Natural killer cell (primary cell): ENCODE data around the gene DSN1. TPM values are rescaled to one million over a fixed set of nuclear protein-coding genes. Genes with fewer than 3 reads are reported as not detected.

Source experiments
- ATAC-seq, 3 donors: fragments of 150-1000 bp in 2 of 3; fragments of 200-7000 bp in 1 of 3; cut with Tn5 transposase; 1 replicate in 1 of 3; 2 replicates in 2 of 3; pipeline ENCODE4 v1.10.0; 2021; ENCODE audit warnings: mild to moderate bottlenecking in 2 of 3, moderate library complexity in 2 of 3
- DNase-seq, 2 donors: peaks; one replicate each; pipeline versions ENCODE4 v3.0.0 to v3.0.0-alpha.2; 2013 to 2021; ENCODE audit warnings: mixed read lengths in 1 of 2
- H3K27ac ChIP-seq: one replicate; pipeline ENCODE4 v1.5.1; 2013; ENCODE audit warnings: mild to moderate bottlenecking, low read length
- H3K27me3 ChIP-seq: one replicate; pipeline ENCODE4 v1.6.1; 2013; ENCODE audit warnings: low read length; ENCODE audit not compliant: control insufficient read depth, insufficient read depth
- H3K36me3 ChIP-seq: one replicate; pipeline ENCODE4 v1.6.1; 2013; ENCODE audit warnings: low read length; ENCODE audit not compliant: control insufficient read depth, insufficient read depth
- H3K4me1 ChIP-seq: one replicate; pipeline ENCODE4 v1.6.1; 2013; ENCODE audit warnings: low read length; ENCODE audit not compliant: control insufficient read depth, insufficient read depth
- H3K4me3 ChIP-seq: one replicate; pipeline ENCODE4 v1.5.1; 2013; ENCODE audit warnings: low read length
- H3K9me3 ChIP-seq: one replicate; pipeline ENCODE4 v1.6.1; 2013; ENCODE audit warnings: low read length; ENCODE audit not compliant: control insufficient read depth, insufficient read depth
- H3K27ac Mint-ChIP-seq, 2 donors: one replicate each; pipeline ENCODE4 v1.8.0; 2022; ENCODE audit warnings: mild to moderate bottlenecking in 2 of 2, mixed read lengths in 2 of 2, moderate library complexity in 1 of 2
- H3K27me3 Mint-ChIP-seq, 2 donors: one replicate each; pipeline ENCODE4 v1.8.0; 2022; ENCODE audit warnings: low read depth in 2 of 2, mixed read lengths in 2 of 2
- H3K36me3 Mint-ChIP-seq: one replicate; pipeline ENCODE4 v1.8.0; 2022; ENCODE audit warnings: mixed read lengths
- H3K4me1 Mint-ChIP-seq, 2 donors: one replicate each; pipeline ENCODE4 v1.8.0; 2022; ENCODE audit warnings: mixed read lengths in 2 of 2
- H3K4me3 Mint-ChIP-seq: one replicate; pipeline ENCODE4 v1.8.0; 2022; ENCODE audit warnings: mild to moderate bottlenecking, moderate library complexity, mixed read lengths
- H3K9me3 Mint-ChIP-seq, 2 donors: one replicate each; pipeline ENCODE4 v1.8.0; 2022; ENCODE audit warnings: mixed read lengths in 2 of 2
- CTCF ChIP-seq: fragments of 200-600 bp; IDR thresholded peaks from one replicate; pipeline ENCODE4 v1.8.0; 2022; ENCODE audit warnings: antibody characterized with exemption
- WGBS: methylation state at CpG from one replicate; pipeline ENCODE4 v1.1.7; 2013; ENCODE audit warnings: missing lambda C conversion rate; ENCODE audit not compliant: insufficient coverage; 5-methylcytosine and 5-hydroxymethylcytosine counted together
- intact Hi-C: fragments of 100-400 bp; cut with micrococcal nuclease; formaldehyde crosslinking; loops from one replicate; pipeline ENCODE4 v1.14.2; 2022
- total RNA-seq, 4 donors: library from RNA; stranded (reverse); fragments of 120-200 nt in 1 of 4; gene quantifications; one replicate each; pipeline versions ENCODE4 v1.2.3 to v1.2.4, GENCODE V29; 2013 to 2022

Gene DSN1
- total RNA-seq, 3 donors from 2014 or later (not counting 1 experiment from before 2014, with no cell fraction given) = 15.8 to 19.1 (median 15.8) TPM

DNA sequence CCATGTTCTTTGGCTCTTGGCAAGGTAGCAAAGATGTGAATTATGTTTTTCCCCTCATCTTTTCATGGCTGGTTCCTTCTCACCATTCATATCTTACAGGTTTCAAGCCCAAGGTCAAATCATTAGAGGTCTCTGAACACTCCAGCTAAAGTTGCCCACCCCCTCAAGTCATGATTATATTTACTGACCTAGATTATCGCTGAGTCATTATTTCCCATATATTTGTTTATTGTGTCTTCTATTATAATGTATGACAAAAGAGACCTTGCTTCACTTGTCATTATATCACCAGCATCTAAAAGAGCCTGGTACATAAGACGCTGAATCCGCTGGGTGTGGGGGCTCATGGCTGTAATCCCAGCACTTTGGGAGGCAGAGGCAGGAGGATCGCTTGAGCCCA, 12.4 kb downstream of the DSN1 start:
- Histone ChIP-seq H3K4me1 (peaks cover 9% of the 10 kb centered on the region), H3K27me3 (no peaks in the 10 kb centered on the region), H3K36me3 (peaks cover 2% of the 10 kb centered on the region), H3K4me3 (no peak overlapping the region), H3K27ac (no peak overlapping the region), H3K9me3 (no peaks in the 10 kb centered on the region)
- H3K4me1 Mint-ChIP-seq = peaks cover 6% of the 10 kb centered on the region in 2 donors
- no peak for DNase-seq
- no peak for ATAC-seq
- H3K27ac Mint-ChIP-seq = no peak overlapping the region
- WGBS = 100% methylated on average over 3 of the region's 4 CpGs
- TF ChIP-seq CTCF = no peak
- no peak overlapping the region for H3K4me3 Mint-ChIP-seq
- H3K36me3 Mint-ChIP-seq = no peaks in the 10 kb centered on the region
- no peaks in the 10 kb centered on the region for H3K27me3 Mint-ChIP-seq
- no peaks in the 10 kb centered on the region for H3K9me3 Mint-ChIP-seq
- intact Hi-C loops = no loop called here

- H3K4me1 Mint-ChIP-seq = peaks cover 6% of the 10 kb centered on the region in 2 donors
- no peak for TF ChIP-seq CTCF
- WGBS = 91% methylated on average over 6 of the region's 6 CpGs
- H3K9me3 Mint-ChIP-seq = no peaks in the 10 kb centered on the region
- DNase-seq (no peak), ATAC-seq (no peak)
- Histone ChIP-seq H3K4me3 (no peak overlapping the region), H3K9me3 (no peaks in the 10 kb centered on the region), H3K36me3 (peaks cover 3% of the 10 kb centered on the region), H3K27ac (no peak overlapping the region), H3K27me3 (no peaks in the 10 kb centered on the region), H3K4me1 (peaks cover 9% of the 10 kb centered on the region)
- no peak overlapping the region for H3K4me3 Mint-ChIP-seq
- intact Hi-C loops = no loop called here
- H3K27ac Mint-ChIP-seq = no peak overlapping the region
- H3K27me3 Mint-ChIP-seq = no peaks in the 10 kb centered on the region
- no peaks in the 10 kb centered on the region for H3K36me3 Mint-ChIP-seq
Measured at GRCh38 chr20:36760647-36761046, 12.9 kb downstream of the DSN1 start.

DNA sequence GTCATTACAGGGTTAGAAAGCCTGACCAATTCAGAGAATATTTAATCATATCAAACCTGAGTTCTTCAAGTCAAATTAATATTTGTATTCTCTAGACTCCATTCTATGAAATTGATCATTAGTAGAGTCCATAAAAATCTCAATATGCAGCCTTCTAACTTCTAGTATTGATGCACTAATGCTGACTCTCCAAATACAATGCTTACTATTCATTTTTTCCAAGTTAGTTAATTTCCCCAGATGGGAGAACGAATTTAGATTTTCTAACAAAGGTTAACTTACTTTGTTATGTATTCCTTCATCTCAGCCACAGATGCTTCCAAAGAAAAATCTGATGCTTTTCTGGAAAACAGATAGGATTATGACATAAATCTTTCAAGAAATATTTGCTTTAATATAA, 15.3 kb downstream of the DSN1 start:
- H3K4me1 Mint-ChIP-seq = peaks cover 6% of the 10 kb centered on the region in 2 donors
- no peak for DNase-seq
- WGBS = no CpG with 5 or more reads among the region's 1 CpG
- Histone ChIP-seq H3K27ac (no peak overlapping the region), H3K4me3 (no peak overlapping the region), H3K36me3 (peaks cover 6% of the 10 kb centered on the region), H3K9me3 (no peaks in the 10 kb centered on the region), H3K27me3 (no peaks in the 10 kb centered on the region), H3K4me1 (peaks cover 9% of the 10 kb centered on the region)
- intact Hi-C loops = no loop called here
- H3K4me3 Mint-ChIP-seq = no peak overlapping the region
- no peaks in the 10 kb centered on the region for H3K9me3 Mint-ChIP-seq
- no peaks in the 10 kb centered on the region for H3K27me3 Mint-ChIP-seq
- no peak for ATAC-seq
- TF ChIP-seq CTCF = no peak
- H3K36me3 Mint-ChIP-seq = no peaks in the 10 kb centered on the region
- H3K27ac Mint-ChIP-seq = peak overlapping the region; percentile 79 to 81

- ATAC-seq (no peak), DNase-seq (no peak)
- Histone ChIP-seq H3K4me1 (peaks cover 9% of the 10 kb centered on the region), H3K4me3 (no peak overlapping the region), H3K27ac (no peak overlapping the region), H3K36me3 (peaks cover 13% of the 10 kb centered on the region), H3K9me3 (no peaks in the 10 kb centered on the region), H3K27me3 (no peaks in the 10 kb centered on the region)
- intact Hi-C loops = no loop called here
- Mint-ChIP-seq H3K27me3 (no peaks in the 10 kb centered on the region), H3K4me3 (no peak overlapping the region), H3K36me3 (no peaks in the 10 kb centered on the region), H3K4me1 (peaks cover 6% of the 10 kb centered on the region in 2 donors), H3K27ac (no peak overlapping the region), H3K9me3 (no peaks in the 10 kb centered on the region)
- TF ChIP-seq CTCF = no peak
Measured at GRCh38 chr20:36756496-36756895, 17.1 kb downstream of the DSN1 start.
